Stimulated activated CD4-positive, alpha-beta T cell treated with anti-CD3 and anti-CD28 coated beads, Interleukin-12 subunit alpha, Interleukin-12 subunit beta, amount 100 ng/mL, for 48 hours (primary cell): Measurements from ENCODE around the gene LIPC.

Experiments
- DNase-seq, 3 donors: peaks; one replicate each; pipeline ENCODE4 v3.0.0-alpha.2; 2020; ENCODE audit warnings: low read depth in 2 of 3, low spot score in 1 of 3

Gene LIPC

GRCh38 chr15:58605931-58606530, 174.2 kb downstream of the LIPC start:
- no peak for DNase-seq

GRCh38 chr15:58606577-58607080, 174.8 kb downstream of the LIPC start:
- no peak for DNase-seq

GRCh38 chr15:58608129-58608590, 176.4 kb downstream of the LIPC start:
- no peak for DNase-seq

GRCh38 chr15:58608711-58609110, 176.9 kb downstream of the LIPC start:
- no peak for DNase-seq

- no peak for DNase-seq
Observed at GRCh38 chr15:58611731-58612676, 180.2 kb downstream of the LIPC start.

- DNase-seq = no peak
Observed at GRCh38 chr15:58616171-58616570, 184.4 kb downstream of the LIPC start.
